ENCODE data around the gene CABLES2.

DNA sequence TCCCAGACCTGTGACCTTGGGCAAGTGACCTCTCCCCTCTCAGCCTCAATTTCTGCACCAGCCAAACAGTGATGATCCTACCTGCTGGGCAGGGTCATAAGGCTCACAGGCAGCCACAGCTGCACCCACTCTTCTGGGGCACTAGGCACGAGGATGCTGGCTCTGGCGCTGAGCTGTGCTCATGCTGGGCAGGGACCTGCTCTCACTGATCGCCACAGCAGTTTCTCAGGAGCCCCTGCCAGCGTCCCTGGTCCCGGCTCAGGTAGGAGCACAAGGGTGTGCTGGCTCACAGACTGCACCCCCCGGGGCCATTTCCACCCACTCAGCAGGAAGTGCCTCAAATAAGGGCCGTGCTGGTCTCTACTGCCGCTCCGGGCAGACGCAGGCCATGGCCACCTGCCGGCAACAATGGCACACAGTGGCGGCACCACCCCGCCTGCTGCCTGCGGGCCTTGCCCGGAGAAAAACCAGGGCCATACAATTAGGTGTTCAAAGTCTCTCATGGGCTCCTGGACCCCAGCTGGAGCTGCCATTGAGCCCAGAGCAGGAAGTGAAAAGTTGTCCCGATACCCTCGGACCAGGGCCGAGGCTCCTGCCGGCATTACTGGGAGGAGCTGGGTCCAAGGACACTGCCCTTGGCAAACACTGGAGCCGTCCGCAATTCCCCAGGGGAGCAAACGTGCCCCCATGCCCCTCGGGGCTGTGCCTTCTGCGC is 4.6 kb upstream of the CABLES2 start:
- TF ChIP-seq, protein P1, sequence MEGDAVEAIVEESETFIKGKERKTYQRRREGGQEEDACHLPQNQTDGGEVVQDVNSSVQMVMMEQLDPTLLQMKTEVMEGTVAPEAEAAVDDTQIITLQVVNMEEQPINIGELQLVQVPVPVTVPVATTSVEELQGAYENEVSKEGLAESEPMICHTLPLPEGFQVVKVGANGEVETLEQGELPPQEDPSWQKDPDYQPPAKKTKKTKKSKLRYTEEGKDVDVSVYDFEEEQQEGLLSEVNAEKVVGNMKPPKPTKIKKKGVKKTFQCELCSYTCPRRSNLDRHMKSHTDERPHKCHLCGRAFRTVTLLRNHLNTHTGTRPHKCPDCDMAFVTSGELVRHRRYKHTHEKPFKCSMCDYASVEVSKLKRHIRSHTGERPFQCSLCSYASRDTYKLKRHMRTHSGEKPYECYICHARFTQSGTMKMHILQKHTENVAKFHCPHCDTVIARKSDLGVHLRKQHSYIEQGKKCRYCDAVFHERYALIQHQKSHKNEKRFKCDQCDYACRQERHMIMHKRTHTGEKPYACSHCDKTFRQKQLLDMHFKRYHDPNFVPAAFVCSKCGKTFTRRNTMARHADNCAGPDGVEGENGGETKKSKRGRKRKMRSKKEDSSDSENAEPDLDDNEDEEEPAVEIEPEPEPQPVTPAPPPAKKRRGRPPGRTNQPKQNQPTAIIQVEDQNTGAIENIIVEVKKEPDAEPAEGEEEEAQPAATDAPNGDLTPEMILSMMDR (IDR thresholded peaks at IDR 0.05) = no peak
- TF ChIP-seq POLR2A (IDR thresholded peaks at IDR 0.05) = no peak
